Thyroid gland (tissue), 4 donors: ENCODE measurements around the gene NOPCHAP1.

ENCODE experiments used
- CTCF ChIP-seq, 6 experiments: fragments of 200-600 bp in 3 of 6; fragments of 450-650 bp in 3 of 6; sonication (generic) in 3 of 6; IDR thresholded peaks; one replicate each; pipeline ENCODE4 v1.5.1; 2016 to 2019; ENCODE audit warnings: antibody characterized with exemption in 6 of 6, mild to moderate bottlenecking in 2 of 6, inconsistent platforms in 1 of 6, moderate library complexity in 1 of 6
- POLR2A ChIP-seq, 2 donors: fragments of 450-650 bp; IDR thresholded peaks; one replicate each; pipeline ENCODE4 v1.6.1; 2017; ENCODE audit warnings: antibody characterized with exemption in 2 of 2, mild to moderate bottlenecking in 2 of 2, moderate library complexity in 1 of 2

- peak in 3 of 6 experiments; percentile 41 to 51 (median 49) for TF ChIP-seq CTCF (IDR thresholded peaks at IDR 0.05)
- TF ChIP-seq POLR2A (IDR thresholded peaks at IDR 0.05): peak in 1 of 2 donors; percentile 72
Observed at GRCh38 chr12:104958001-104958804, 27.9 kb upstream of the NOPCHAP1 start, which contains the start of gene SLC41A2.
